Breast epithelium (tissue), 3 donors: ENCODE data around the gene SIX3.

Experiments used
- POLR2A ChIP-seq: fragments of 450-650 bp; IDR thresholded peaks from one replicate; pipeline ENCODE4 v1.6.1; 2016; ENCODE audit warnings: antibody characterized with exemption, mild to moderate bottlenecking, moderate library complexity
- TF ChIP-seq, protein P1 (sequence below), 3 donors: fragments of 450-650 bp; IDR thresholded peaks; one replicate each; pipeline ENCODE4 v1.5.1; 2016 to 2017; ENCODE audit warnings: antibody characterized with exemption in 3 of 3, mild to moderate bottlenecking in 3 of 3, moderate library complexity in 3 of 3

DNA sequence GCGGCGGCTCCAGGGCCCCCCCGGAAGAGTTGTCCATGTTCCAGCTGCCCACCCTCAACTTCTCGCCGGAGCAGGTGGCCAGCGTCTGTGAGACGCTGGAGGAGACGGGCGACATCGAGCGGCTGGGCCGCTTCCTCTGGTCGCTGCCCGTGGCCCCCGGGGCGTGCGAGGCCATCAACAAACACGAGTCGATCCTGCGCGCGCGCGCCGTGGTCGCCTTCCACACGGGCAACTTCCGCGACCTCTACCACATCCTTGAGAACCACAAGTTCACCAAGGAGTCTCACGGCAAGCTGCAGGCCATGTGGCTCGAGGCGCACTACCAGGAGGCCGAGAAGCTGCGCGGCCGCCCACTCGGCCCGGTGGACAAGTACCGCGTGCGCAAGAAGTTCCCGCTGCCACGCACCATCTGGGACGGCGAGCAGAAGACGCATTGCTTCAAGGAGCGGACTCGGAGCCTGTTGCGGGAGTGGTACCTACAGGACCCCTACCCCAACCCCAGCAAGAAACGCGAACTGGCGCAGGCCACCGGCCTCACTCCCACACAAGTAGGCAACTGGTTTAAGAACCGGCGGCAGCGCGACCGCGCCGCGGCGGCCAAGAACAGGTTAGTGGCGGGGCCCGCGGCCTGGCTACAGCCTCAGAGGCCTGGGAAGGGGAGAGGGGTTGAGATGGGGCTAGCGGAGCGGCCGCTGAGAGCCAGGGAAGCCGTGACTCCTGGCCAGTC lies 965 bp downstream of the SIX3 start:
- TF ChIP-seq, protein P1, sequence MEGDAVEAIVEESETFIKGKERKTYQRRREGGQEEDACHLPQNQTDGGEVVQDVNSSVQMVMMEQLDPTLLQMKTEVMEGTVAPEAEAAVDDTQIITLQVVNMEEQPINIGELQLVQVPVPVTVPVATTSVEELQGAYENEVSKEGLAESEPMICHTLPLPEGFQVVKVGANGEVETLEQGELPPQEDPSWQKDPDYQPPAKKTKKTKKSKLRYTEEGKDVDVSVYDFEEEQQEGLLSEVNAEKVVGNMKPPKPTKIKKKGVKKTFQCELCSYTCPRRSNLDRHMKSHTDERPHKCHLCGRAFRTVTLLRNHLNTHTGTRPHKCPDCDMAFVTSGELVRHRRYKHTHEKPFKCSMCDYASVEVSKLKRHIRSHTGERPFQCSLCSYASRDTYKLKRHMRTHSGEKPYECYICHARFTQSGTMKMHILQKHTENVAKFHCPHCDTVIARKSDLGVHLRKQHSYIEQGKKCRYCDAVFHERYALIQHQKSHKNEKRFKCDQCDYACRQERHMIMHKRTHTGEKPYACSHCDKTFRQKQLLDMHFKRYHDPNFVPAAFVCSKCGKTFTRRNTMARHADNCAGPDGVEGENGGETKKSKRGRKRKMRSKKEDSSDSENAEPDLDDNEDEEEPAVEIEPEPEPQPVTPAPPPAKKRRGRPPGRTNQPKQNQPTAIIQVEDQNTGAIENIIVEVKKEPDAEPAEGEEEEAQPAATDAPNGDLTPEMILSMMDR (IDR thresholded peaks at IDR 0.05): no peak
- no peak for TF ChIP-seq POLR2A
